ENCODE data around the gene ARL13B. TPM values are rescaled to one million over a fixed set of nuclear protein-coding genes. Genes with fewer than 3 reads are reported as not detected.

ARL13B gene
- total RNA-seq, 4 donors from 2014 or later = 0.80 to 4.9 (median 3.6) TPM

- H3K4me1 ChIP-seq = peaks cover 13 to 44% (median 23%) of the 10 kb centered on the region in 4 donors
- WGBS, 2 donors (ENCODE audit: low coverage in 1 of 2) = 0 to 1% methylated on average over 14 to 48 of the region's 52 CpGs
Measured at GRCh38 chr3:94062513-94063404, 82.8 kb downstream of the ARL13B start, which contains the start of the genes DHFR2 and NSUN3. DHFR2 (minus strand) TSS chr3:94062916; CDS start chr3:94061511, 1,405 bp downstream. NSUN3 (plus strand) TSS chr3:94063061; CDS start chr3:94063127, 66 bp downstream.

GRCh38 chr3:94063496-94064119 is 83.7 kb downstream of the ARL13B start:
- no peaks in the 10 kb centered on the region for H3K27me3 ChIP-seq
- intact Hi-C loops (cut with DNase I; ENCODE audit: low total_unique reads) (no loop called here), in situ Hi-C loops (cut with MboI; ENCODE audit: low pct_ligation_motif_present in 1 of 4, low pct_unique_long_range_greater_than_20kb in 1 of 4, low sequenced_read_pairs in 3 of 4) (loop anchor here in 1 of 4 donors (10.0 kb wide), 1 partner anchor 89 kb away; the partner anchor contains the start of gene PROS1)
- no peak for DNase-seq
- no peaks in the 10 kb centered on the region for H3K36me3 ChIP-seq
- WGBS, 2 donors (ENCODE audit: low coverage in 1 of 2) = 22 to 51% methylated on average over 11 to 17 of the region's 17 CpGs
- H3K4me3 ChIP-seq = peak overlapping the region; percentile 52 to 94 (median 80)
- TF ChIP-seq EP300 (IDR thresholded peaks at IDR 0.05; ENCODE audit: low read depth) = no peak
- TF ChIP-seq POLR2A (IDR thresholded peaks at IDR 0.05) = no peak
- no peak for TF ChIP-seq CTCF (IDR thresholded peaks at IDR 0.05)
- TF ChIP-seq POLR2AphosphoS5 (IDR thresholded peaks at IDR 0.05) = no peak
- peak overlapping the region; percentile 91 to 99 (median 98) for H3K27ac ChIP-seq
- no peaks in the 10 kb centered on the region for H3K9me3 ChIP-seq
- peaks cover 13 to 52% (median 23%) of the 10 kb centered on the region in 4 donors for H3K4me1 ChIP-seq

More at GRCh38 chr3:94062513-94063404, 82.8 kb downstream of the ARL13B start, which contains the start of the genes DHFR2 and NSUN3:
- intact Hi-C loops (cut with DNase I; ENCODE audit: low total_unique reads) (no loop called here), in situ Hi-C loops (cut with MboI; ENCODE audit: low pct_ligation_motif_present in 1 of 4, low pct_unique_long_range_greater_than_20kb in 1 of 4, low sequenced_read_pairs in 3 of 4) (loop anchor here in 1 of 4 donors (10.0 kb wide), 1 partner anchor 88 kb away; the partner anchor contains the start of gene PROS1)
- TF ChIP-seq EP300 (IDR thresholded peaks at IDR 0.05; ENCODE audit: low read depth) = no peak
- TF ChIP-seq CTCF (IDR thresholded peaks at IDR 0.05) = no peak
- TF ChIP-seq POLR2AphosphoS5 (IDR thresholded peaks at IDR 0.05) = peak; percentile 60 to 80 (median 77)
- peak; percentile 71 for TF ChIP-seq POLR2A (IDR thresholded peaks at IDR 0.05)
- peak; percentile 93 for DNase-seq
- H3K36me3 ChIP-seq = no peaks in the 10 kb centered on the region
- H3K27ac ChIP-seq = peak within 1 kb of the TSS; percentile 91 to 99 (median 98)
- peak within 1 kb of the TSS; percentile 52 to 94 (median 80) for H3K4me3 ChIP-seq
- H3K9me3 ChIP-seq = no peaks in the 10 kb centered on the region
- H3K27me3 ChIP-seq = no peaks in the 10 kb centered on the region

GRCh38 chr3:94064243-94064860 is 84.4 kb downstream of the ARL13B start:
- no peak for DNase-seq
- H3K27me3 ChIP-seq = no peaks in the 10 kb centered on the region
- TF ChIP-seq EP300 (IDR thresholded peaks at IDR 0.05; ENCODE audit: low read depth) (no peak), POLR2A (IDR thresholded peaks at IDR 0.05) (no peak), CTCF (IDR thresholded peaks at IDR 0.05) (no peak), POLR2AphosphoS5 (IDR thresholded peaks at IDR 0.05) (peak in 1 of 3 donors; percentile 51)
- H3K4me1 ChIP-seq = peaks cover 13 to 57% (median 23%) of the 10 kb centered on the region in 4 donors
- H3K27ac ChIP-seq = peak overlapping the region; percentile 91 to 99 (median 98)
- 61 to 70% methylated on average over 6 of the region's 6 CpGs for WGBS, 2 donors (ENCODE audit: low coverage in 1 of 2)
- H3K4me3 ChIP-seq = peak overlapping the region in 1 of 4 donors; percentile 94
- no peaks in the 10 kb centered on the region for H3K9me3 ChIP-seq
- intact Hi-C loops (cut with DNase I; ENCODE audit: low total_unique reads) = no loop called here
- no peaks in the 10 kb centered on the region for H3K36me3 ChIP-seq
- in situ Hi-C loops (cut with MboI; ENCODE audit: low pct_ligation_motif_present in 1 of 4, low pct_unique_long_range_greater_than_20kb in 1 of 4, low sequenced_read_pairs in 3 of 4) = loop anchor here in 1 of 4 donors (10.0 kb wide), 1 partner anchor 90 kb away; the partner anchor contains the start of gene PROS1

Measured in transverse colon (tissue), 4 donors.